ENCODE results near the gene CPSF4L.
A peak's percentile ranks its signal among the peaks of the same experiment; 100 is the strongest.

The CPSF4L gene

GRCh38 chr17:73300392-73300791, 38.7 kb upstream of the CPSF4L start (continued):
- TF ChIP-seq ZNF518A (tag by site-specific recombination; conservative IDR thresholded peaks at IDR 0.05; ENCODE audit: low read depth) = no peak
- no peak for TF ChIP-seq ZNF76 (tag by site-specific recombination; IDR thresholded peaks at IDR 0.05; ENCODE audit: borderline replicate concordance, low read depth)

GRCh38 chr17:73297934-73298861, 36.5 kb upstream of the CPSF4L start:
- Histone ChIP-seq H3K4me3 (ENCODE audit: low read depth, low read length) (no peak overlapping the region), H3K36me3 (ENCODE audit: control insufficient read depth in 2 of 2, insufficient read depth in 1 of 2, low read length in 2 of 2) (peaks cover 0 to 3% of the 10 kb centered on the region in 2 experiments; a peak in 2 of 3 replicates), H3K4me1 (ENCODE audit: control insufficient read depth, insufficient read depth, low read length) (no peaks in the 10 kb centered on the region), H3K9me3 (ENCODE audit: control insufficient read depth, insufficient read depth, low read depth, low read length) (no peaks in the 10 kb centered on the region), H3K27ac (ENCODE audit: extremely low read depth, low read depth, low read length) (no peak overlapping the region)
- ChIA-PET POLR2A (interaction anchor here (0.7 to 4.2 kb wide), 3 partner anchors 13 to 705 kb away, joined by 3 to 33 read pairs (median 8); partner anchors contain the start of gene CDC42EP4), CTCF (interaction anchor here (0.7 to 1.6 kb wide), 5 partner anchors 12 to 1448 kb away, joined by 3 to 5 read pairs (median 4); no protein-coding TSS in a partner anchor)
- peak; percentile 74 for TF ChIP-seq ZBTB17 (tag by site-specific recombination; IDR thresholded peaks at IDR 0.05)
- TF ChIP-seq ZNF391 (tag by site-specific recombination; IDR thresholded peaks at IDR 0.05; ENCODE audit: borderline replicate concordance, low read depth) = no peak
- peak; percentile 73 for TF ChIP-seq TRIM28 (IDR thresholded peaks at IDR 0.05; ENCODE audit: borderline replicate concordance, low read length)
- TF ChIP-seq EGR2 (tag by site-specific recombination; IDR thresholded peaks at IDR 0.05; ENCODE audit: low read depth) = peak; percentile 58
- no peak for TF ChIP-seq HOXD13 (CRISPR knock-in tag; IDR thresholded peaks at IDR 0.05; ENCODE audit: borderline replicate concordance)
- no peak for TF ChIP-seq PBX3 (CRISPR knock-in tag; IDR thresholded peaks at IDR 0.05)
- no peak for TF ChIP-seq ZNF394 (tag by site-specific recombination; IDR thresholded peaks at IDR 0.05; ENCODE audit: borderline replicate concordance)
- peak; percentile 49 for TF ChIP-seq ZFHX2 (tag by site-specific recombination; conservative IDR thresholded peaks at IDR 0.05)
- no peak for TF ChIP-seq WT1 (tag by site-specific recombination; IDR thresholded peaks at IDR 0.05)
- TF ChIP-seq ZNF302 (tag by site-specific recombination; IDR thresholded peaks at IDR 0.05; ENCODE audit: low read depth) = no peak
- TF ChIP-seq PRDM2 (tag by site-specific recombination; IDR thresholded peaks at IDR 0.05; ENCODE audit: borderline replicate concordance) = no peak
- no peak for TF ChIP-seq ZNF624 (tag by site-specific recombination; IDR thresholded peaks at IDR 0.05)
- no peak for TF ChIP-seq ZBTB10 (tag by site-specific recombination; IDR thresholded peaks at IDR 0.05)
- no peak for TF ChIP-seq OSR2 (tag by site-specific recombination; IDR thresholded peaks at IDR 0.05)
- no peak for TF ChIP-seq ZNF350 (tag by site-specific recombination; IDR thresholded peaks at IDR 0.05)
- no peak for TF ChIP-seq ZNF433 (tag by site-specific recombination; IDR thresholded peaks at IDR 0.05; ENCODE audit: low read depth)
- 0 out of 2 replicates have a peak, but pooled peaks have one; percentile 64 for TF ChIP-seq MZF1 (tag by site-specific recombination; IDR thresholded peaks at IDR 0.05; ENCODE audit: borderline replicate concordance)
